Measurements from ENCODE around the gene SEMA6C. TPM values are rescaled to one million over a fixed set of nuclear protein-coding genes. Genes with fewer than 3 reads are reported as not detected.

The SEMA6C gene
- total and polyA plus RNA-seq, 2 of the 8 experiments (the other 6 are each of a cell fraction or from before 2014, with no cell fraction given): 12.2 to 15.7 TPM

DNA sequence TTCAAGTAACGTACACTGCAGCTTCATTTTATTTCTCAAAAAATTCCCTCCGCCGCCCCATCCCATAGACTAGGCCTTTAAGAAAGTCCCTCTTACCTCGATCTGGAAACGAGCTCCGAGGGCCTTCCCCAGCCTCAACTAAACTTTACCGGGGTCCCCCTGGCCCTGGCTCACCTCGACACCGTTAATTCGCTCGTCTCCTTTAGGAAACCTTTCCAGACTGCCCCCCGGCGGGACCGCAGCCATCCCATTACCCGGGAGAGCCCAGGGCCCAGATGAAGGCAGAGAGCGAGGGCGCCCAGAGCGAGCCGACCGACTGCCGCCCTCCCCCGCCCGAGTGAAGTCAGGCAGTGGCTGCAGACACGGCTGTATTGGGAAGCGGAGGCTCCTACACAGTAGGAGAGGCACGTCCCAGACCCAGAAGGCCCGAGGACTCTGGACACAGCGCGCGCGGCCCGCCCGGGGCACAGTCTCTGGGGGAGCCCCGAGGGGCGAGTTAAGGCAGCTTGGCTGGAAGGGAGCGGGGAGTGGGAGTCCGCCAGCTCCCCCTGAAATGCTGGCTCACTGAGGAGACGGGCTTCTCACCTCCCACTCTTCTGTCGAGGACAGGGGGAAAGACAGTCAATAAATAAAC lies 14.6 kb downstream of the SEMA6C start:
- Histone ChIP-seq H3K18ac (ENCODE audit: extremely low read depth, low read length) (no peak overlapping the region; the same call in 1 of the 2 replicates), H4K5ac (ENCODE audit: insufficient read length, low read depth, low read length) (no peak overlapping the region), H3K27ac (ENCODE audit: low read depth, low read length) (no peak overlapping the region), H3K36me3 (ENCODE audit: control insufficient read depth in 2 of 4, insufficient read depth in 4 of 4, low read length in 3 of 4) (peaks cover 0 to 6% (median 2%) of the 10 kb centered on the region in 4 experiments; a peak in 2 of 8 replicates), H3K9ac (replicated peaks in 1 of 4; ENCODE audit: extremely low read depth in 1 of 4, low read depth in 3 of 4, low read length in 3 of 4) (peak overlapping the region in 2 of 4 experiments; percentile 26 to 29; a peak in 2 of 7 replicates), H3K23ac (ENCODE audit: insufficient read length) (no peak overlapping the region), H3K4me3 (ENCODE audit: extremely low read depth in 1 of 4, insufficient read depth in 2 of 4, low read depth in 3 of 4, low read length in 4 of 4) (peak overlapping the region; percentile 36 to 64 (median 44)), H2BK120ac (replicated peaks; ENCODE audit: low read depth, low read length) (no peak overlapping the region), H3K79me2 (ENCODE audit: control insufficient read depth in 1 of 2, insufficient read depth in 2 of 2, low read length in 2 of 2) (no peaks in the 10 kb centered on the region), H4K8ac (ENCODE audit: extremely low read depth, insufficient read depth, low read length) (peak overlapping the region; percentile 57), H3K14ac (ENCODE audit: insufficient read length) (no peak overlapping the region), H2BK20ac (ENCODE audit: low read length) (no peak overlapping the region), H3K23me2 (ENCODE audit: low read depth, low read length) (peaks cover 15% of the 10 kb centered on the region), H3K4ac (replicated peaks; ENCODE audit: insufficient read length, low read depth, low read length) (peak overlapping the region; percentile 58), H4K20me1 (replicated peaks in 1 of 2; ENCODE audit: control insufficient read depth in 1 of 2, insufficient read depth in 2 of 2, low read length in 2 of 2) (peaks cover 0 to 4% of the 10 kb centered on the region in 2 experiments), H2AK5ac (ENCODE audit: low read depth, low read length) (no peak overlapping the region), H3K27me3 (replicated peaks in 1 of 4; ENCODE audit: control insufficient read depth in 3 of 4, extremely low read depth in 1 of 4, insufficient read depth in 3 of 4, low read length in 3 of 4) (peaks cover 0 to 28% (median 20%) of the 10 kb centered on the region in 4 experiments; a peak in 5 of 7 replicates), H2BK15ac (ENCODE audit: low read length) (no peak overlapping the region), H2AFZ (ENCODE audit: low read length) (peak overlapping the region; percentile 35; the same call in 1 of the 2 replicates), H2BK12ac (ENCODE audit: low read depth, low read length) (no peak overlapping the region; the same call in 1 of the 2 replicates), H3K4me1 (replicated peaks in 1 of 4; ENCODE audit: control insufficient read depth in 3 of 4, insufficient read depth in 4 of 4, low read length in 3 of 4) (peaks cover 0 to 12% (median 8%) of the 10 kb centered on the region in 4 experiments; a peak in 5 of 7 replicates), H3K79me1 (ENCODE audit: low read depth, low read length) (no peaks in the 10 kb centered on the region), H3K56ac (replicated peaks; ENCODE audit: insufficient read length, low read depth, low read length) (peak overlapping the region; percentile 71), H3K9me3 (ENCODE audit: insufficient read depth in 2 of 2, low read depth in 1 of 2, low read length in 1 of 2) (no peaks in the 10 kb centered on the region), H2BK5ac (ENCODE audit: low read depth, low read length) (no peak overlapping the region), H4K91ac (replicated peaks; ENCODE audit: insufficient read length, low read length) (no peak overlapping the region), H3K4me2 (ENCODE audit: insufficient read depth in 1 of 2, low read depth in 2 of 2, low read length in 2 of 2) (peak overlapping the region; percentile 84 to 90)
- FAIRE-seq: no peak
- POLR2A ChIA-PET (ENCODE audit: partially characterized antibody): interaction anchor here (0.6 to 9.8 kb wide), 16 partner anchors 9 to 158 kb away, joined by 3 to 124 read pairs (median 4); partner anchors contain the start of genes CERS2, LYSMD1, PSMD4 and SCNM1
- CTCF ChIA-PET (ENCODE audit: partially characterized antibody): interaction anchor here (0.5 to 7.9 kb wide), 13 partner anchors 9 to 510 kb away, joined by 3 to 94 read pairs (median 5); partner anchors contain the start of genes GABPB2, SCNM1 and TNFAIP8L2
- peak in 1 of 2 experiments; percentile 76 for DNase-seq (ENCODE audit: low read depth in 1 of 2, low spot score in 2 of 2)
- WGBS, 2 experiments (ENCODE audit: extremely low coverage in 1 of 2, insufficient coverage in 1 of 2, insufficient read length in 1 of 2, insufficient replicate concordance in 2 of 2, low coverage in 1 of 2, low lambda C conversion rate in 2 of 2, missing lambda C conversion rate in 1 of 2): 3% methylated on average over 33 of the region's 39 CpGs; no CpG with 5 or more reads in 1 of the 2 experiments
- no peak for TF ChIP-seq CBX8 (IDR thresholded peaks at IDR 0.05; ENCODE audit: borderline replicate concordance, low read depth, low read length)
- no peak for TF ChIP-seq HDAC6 (IDR thresholded peaks at IDR 0.05; ENCODE audit: low read depth, low read length)
- TF ChIP-seq SP4 (IDR thresholded peaks at IDR 0.05; ENCODE audit: low read length): no peak
- no peak for TF ChIP-seq JUN (IDR thresholded peaks at IDR 0.05; ENCODE audit: low read depth, low read length)
- TF ChIP-seq SUZ12 (IDR thresholded peaks at IDR 0.05; ENCODE audit: low read length): peak; percentile 52
- peak; percentile 64 for TF ChIP-seq KDM4A (IDR thresholded peaks at IDR 0.05; ENCODE audit: low read depth, low read length, severe bottlenecking)
- TF ChIP-seq EZH2 (IDR thresholded peaks at IDR 0.05; ENCODE audit: low read depth, low read length, severe bottlenecking): peak; percentile 46
- TF ChIP-seq, protein P1, sequence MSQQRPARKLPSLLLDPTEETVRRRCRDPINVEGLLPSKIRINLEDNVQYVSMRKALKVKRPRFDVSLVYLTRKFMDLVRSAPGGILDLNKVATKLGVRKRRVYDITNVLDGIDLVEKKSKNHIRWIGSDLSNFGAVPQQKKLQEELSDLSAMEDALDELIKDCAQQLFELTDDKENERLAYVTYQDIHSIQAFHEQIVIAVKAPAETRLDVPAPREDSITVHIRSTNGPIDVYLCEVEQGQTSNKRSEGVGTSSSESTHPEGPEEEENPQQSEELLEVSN (IDR thresholded peaks at IDR 0.05): peak; percentile 5; the same call in 1 of the 2 replicates
- TF ChIP-seq, protein P2, sequence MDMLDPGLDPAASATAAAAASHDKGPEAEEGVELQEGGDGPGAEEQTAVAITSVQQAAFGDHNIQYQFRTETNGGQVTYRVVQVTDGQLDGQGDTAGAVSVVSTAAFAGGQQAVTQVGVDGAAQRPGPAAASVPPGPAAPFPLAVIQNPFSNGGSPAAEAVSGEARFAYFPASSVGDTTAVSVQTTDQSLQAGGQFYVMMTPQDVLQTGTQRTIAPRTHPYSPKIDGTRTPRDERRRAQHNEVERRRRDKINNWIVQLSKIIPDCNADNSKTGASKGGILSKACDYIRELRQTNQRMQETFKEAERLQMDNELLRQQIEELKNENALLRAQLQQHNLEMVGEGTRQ (IDR thresholded peaks at IDR 0.05; ENCODE audit: low read length): no peak
- no peak for TF ChIP-seq YY1 (IDR thresholded peaks at IDR 0.05; ENCODE audit: low read depth, low read length)
